SK-N-SH (cell line): ENCODE measurements around the gene LINGO3. TPM values are rescaled to one million over a fixed set of nuclear protein-coding genes. Genes with fewer than 3 reads are reported as not detected.
A peak's percentile ranks its signal among the peaks of the same experiment; 100 is the strongest.

Experiments
- CTCF ChIA-PET: fragments of 300-600, 350-600 bp; formaldehyde crosslinking; extraction: SDS; loops from one replicate; lab custom pipeline; 2021; lab: Yijun Ruan, JAX
- POLR2A ChIA-PET: fragments of 350-600 bp; sonication (Branson Sonifier 250); formaldehyde crosslinking; extraction: SDS; loops from one replicate; lab custom pipeline; 2020; ENCODE audit warnings: antibody characterized with exemption, inconsistent platforms; lab: Yijun Ruan, JAX
- DNase-seq: peaks from one replicate; pipeline ENCODE4 v3.0.0; 2012
- H2AFZ ChIP-seq: fragments of 200-600 bp; sonication (generic); 2 replicates; pipeline ENCODE4 v1.8.1; 2016; ENCODE audit warnings: antibody characterized with exemption, mild to moderate bottlenecking, low read depth
- H3F3A ChIP-seq: fragments of 200-600 bp; sonication (generic); replicated peaks from 2 replicates; pipeline ENCODE3; 2016; ENCODE audit warnings: antibody characterized with exemption, mild to moderate bottlenecking; ENCODE audit not compliant: insufficient read depth
- H3K27ac ChIP-seq, 2 experiments: fragments of 200-500 bp in 1 of 2; fragments of 200-600 bp in 1 of 2; sonication (Bioruptor generic) in 1 of 2; sonication (generic), shearing (Covaris generic) in 1 of 2; 2 replicates each; pipeline versions ENCODE4 v1.5.1 to v1.6.1; 2014 to 2016; ENCODE audit warnings: low read depth in 2 of 2, inconsistent platforms in 1 of 2, low read length in 1 of 2, mild to moderate bottlenecking in 1 of 2, mixed read lengths in 1 of 2
- H3K27me3 ChIP-seq: fragments of 200-600 bp; sonication (generic), shearing (Covaris generic); 2 replicates; pipeline ENCODE4 v1.6.1; 2016; ENCODE audit warnings: mixed run types; ENCODE audit not compliant: insufficient read depth
- H3K36me3 ChIP-seq, 2 experiments: fragments of 200-500 bp in 1 of 2; fragments of 200-600 bp in 1 of 2; sonication (Bioruptor generic) in 1 of 2; sonication (generic) in 1 of 2; replicated peaks in 1 of 2; 2 replicates each; pipeline versions ENCODE3 to v1.5.1; 2014 to 2016; ENCODE audit warnings: low read length in 1 of 2, mild to moderate bottlenecking in 1 of 2; ENCODE audit not compliant: insufficient read depth in 2 of 2, control insufficient read depth in 1 of 2
- H3K4me1 ChIP-seq, 2 experiments: fragments of 200-500 bp in 1 of 2; fragments of 200-600 bp in 1 of 2; sonication (Bioruptor generic) in 1 of 2; sonication (generic), shearing (Covaris generic) in 1 of 2; 2 replicates each; pipeline versions ENCODE4 v1.5.1 to v1.6.1; 2014 to 2016; ENCODE audit warnings: low read depth in 1 of 2, low read length in 1 of 2, mixed run types in 1 of 2; ENCODE audit not compliant: insufficient read depth in 2 of 2, control insufficient read depth in 1 of 2
- H3K4me2 ChIP-seq: fragments of 200-600 bp; sonication (generic), shearing (Covaris generic); 2 replicates; pipeline ENCODE4 v1.6.1; 2017; ENCODE audit warnings: mixed run types
- H3K4me3 ChIP-seq, 2 experiments: fragments of 200-500 bp in 1 of 2; fragments of 200-600 bp in 1 of 2; sonication (Bioruptor generic) in 1 of 2; sonication (generic), shearing (Covaris generic) in 1 of 2; 2 replicates each; pipeline versions ENCODE4 v1.5.1 to v1.8.1; 2014 to 2016; ENCODE audit warnings: low read depth in 2 of 2, inconsistent platforms in 1 of 2, low read length in 1 of 2, mild to moderate bottlenecking in 1 of 2, mixed read lengths in 1 of 2, moderate library complexity in 1 of 2
- H3K79me2 ChIP-seq: fragments of 200-600 bp; sonication (generic); 2 replicates; pipeline ENCODE4 v1.8.1; 2017; ENCODE audit warnings: mild to moderate bottlenecking; ENCODE audit not compliant: insufficient read depth
- H3K9ac ChIP-seq: fragments of 200-600 bp; sonication (generic); 2 replicates; pipeline ENCODE4 v1.6.1; 2017; ENCODE audit warnings: mixed run types
- H3K9me2 ChIP-seq: fragments of 200-600 bp; sonication (generic); 2 replicates; pipeline ENCODE4 v1.6.1; 2017; ENCODE audit warnings: mixed run types
- H3K9me3 ChIP-seq: fragments of 200-600 bp; sonication (generic); 2 replicates; pipeline ENCODE4 v1.6.1; 2017; ENCODE audit warnings: mixed run types, mild to moderate bottlenecking, moderate library complexity
- H4K20me1 ChIP-seq: fragments of 200-600 bp; sonication (generic); 2 replicates; pipeline ENCODE4 v1.6.1; 2017; ENCODE audit warnings: mild to moderate bottlenecking, mixed run types; ENCODE audit not compliant: insufficient read depth
- ELF1 ChIP-seq: IDR thresholded peaks from 2 replicates; pipeline ENCODE4 v1.4.0; 2012
- FOXJ3 ChIP-seq: sonication (generic); formaldehyde crosslinking; IDR thresholded peaks from 2 replicates; pipeline ENCODE4 v1.5.1; 2020; ENCODE audit warnings: mild to moderate bottlenecking, missing genetic modification reagents
- FOXM1 ChIP-seq: IDR thresholded peaks from 2 replicates; pipeline ENCODE4 v1.4.0; 2012; ENCODE audit warnings: low read depth, mild to moderate bottlenecking
- GABPA ChIP-seq: IDR thresholded peaks from 2 replicates; pipeline ENCODE4 v1.4.0; 2012; ENCODE audit warnings: low read depth, mild to moderate bottlenecking
- GATA2 ChIP-seq: sonication (generic); formaldehyde crosslinking; IDR thresholded peaks from 2 replicates; pipeline ENCODE4 v1.5.0; 2020; ENCODE audit warnings: mild to moderate bottlenecking, missing genetic modification reagents
- JUND ChIP-seq: IDR thresholded peaks from 2 replicates; pipeline ENCODE4 v1.4.0; 2012
- MAX ChIP-seq: IDR thresholded peaks from 2 replicates; pipeline ENCODE4 v1.4.0; 2012; ENCODE audit warnings: low read depth
- RAD21 ChIP-seq: IDR thresholded peaks from 2 replicates; pipeline ENCODE4 v1.6.1; 2012; ENCODE audit warnings: mild to moderate bottlenecking, low read length
- RCOR1 ChIP-seq: fragments of 150-350 bp; IDR thresholded peaks from 2 replicates; pipeline ENCODE4 v1.6.1; 2017; ENCODE audit warnings: antibody characterized with exemption, low read length
- SIN3A ChIP-seq: IDR thresholded peaks from 2 replicates; pipeline ENCODE4 v1.6.1; 2012; ENCODE audit warnings: low read depth, mild to moderate bottlenecking, low read length, moderate library complexity, borderline replicate concordance
- SMC3 ChIP-seq: IDR thresholded peaks from 2 replicates; pipeline ENCODE4 v1.6.1; 2012; ENCODE audit warnings: low read depth, low read length, improper control_type of control experiment
- TCF12 ChIP-seq: IDR thresholded peaks from 2 replicates; pipeline ENCODE4 v1.4.0; 2012
- TEAD4 ChIP-seq: IDR thresholded peaks from 2 replicates; pipeline ENCODE4 v1.4.0; 2012; ENCODE audit warnings: mild to moderate bottlenecking, borderline replicate concordance; ENCODE audit not compliant: insufficient read depth
- YY1 ChIP-seq: IDR thresholded peaks from 2 replicates; pipeline ENCODE4 v1.4.0; 2012; ENCODE audit warnings: low read depth, mild to moderate bottlenecking
- WGBS: methylation state at CpG from one replicate; pipeline ENCODE4 v1.1.6; 2017; ENCODE audit warnings: low lambda C conversion rate; 5-methylcytosine and 5-hydroxymethylcytosine counted together
- polyA plus RNA-seq, 3 experiments: library from polyadenylated mRNA; depleted of rRNA; stranded (reverse); fragments of >200 nt; gene quantifications; 2 replicates each; pipeline ENCODE4 v1.2.3, GENCODE V29; 2012
- TF ChIP-seq, protein P1 (sequence below): IDR thresholded peaks from 2 replicates; pipeline ENCODE4 v1.6.1; 2012; ENCODE audit warnings: mild to moderate bottlenecking, low read depth, low read length, moderate library complexity

Gene LINGO3
- polyA plus RNA-seq, 1 of the 3 experiments (the other 2 are of a cell fraction), result not detected

- TF ChIP-seq MAX, result no peak
- no peak for TF ChIP-seq JUND
- TF ChIP-seq RAD21, result no peak
- no peak for TF ChIP-seq GABPA
- no peak for TF ChIP-seq RCOR1
- no peak for TF ChIP-seq FOXJ3 (CRISPR knock-in tag)
- no peak for TF ChIP-seq SIN3A
- no peak for TF ChIP-seq ELF1
- no peak for TF ChIP-seq SMC3
Observed at GRCh38 chr19:2338055-2338615, 30.2 kb upstream of the LINGO3 start (continued).

DNA sequence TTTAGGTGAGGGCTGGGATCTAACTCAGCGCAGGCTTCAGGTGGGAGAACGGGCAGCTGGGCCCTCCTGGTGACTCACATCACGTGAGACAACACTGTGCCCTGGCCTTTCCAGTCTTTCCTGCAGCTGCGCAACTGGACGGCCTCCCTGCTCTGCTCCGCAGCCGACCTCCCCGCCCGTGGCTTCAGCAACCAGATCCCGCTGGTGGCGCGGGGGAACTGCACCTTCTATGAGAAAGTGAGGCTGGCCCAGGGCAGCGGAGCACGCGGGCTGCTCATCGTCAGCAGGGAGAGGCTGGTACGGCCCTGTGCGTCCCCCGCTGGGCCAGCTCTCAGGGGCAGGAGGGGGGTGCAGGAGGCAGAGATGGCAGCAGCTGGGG, 29.4 kb upstream of the LINGO3 start:
- no peak overlapping the region for H3K9ac ChIP-seq
- H3K27me3 ChIP-seq, result no peaks in the 10 kb centered on the region
- H3K36me3 ChIP-seq, result peaks cover 0 to 12% of the 10 kb centered on the region in 2 experiments
- H3K9me3 ChIP-seq, result no peaks in the 10 kb centered on the region
- H3K4me3 ChIP-seq, result no peak overlapping the region
- H3F3A ChIP-seq, result peaks cover 18% of the 10 kb centered on the region
- peaks cover 0 to under 1% of the 10 kb centered on the region in 2 experiments; a peak in 1 of 4 replicates for H3K4me1 ChIP-seq
- CTCF ChIA-PET, result interaction anchor here (2.4 kb wide), 1 partner anchor 21 kb away, joined by 12 read pairs; no protein-coding TSS in a partner anchor
- no peak overlapping the region for H2AFZ ChIP-seq
- no peak overlapping the region for H3K4me2 ChIP-seq
- peak; percentile 69 for DNase-seq
- peaks cover 14% of the 10 kb centered on the region for H4K20me1 ChIP-seq
- no peaks in the 10 kb centered on the region for H3K9me2 ChIP-seq
- POLR2A ChIA-PET, result no interaction called here
- peaks cover 36% of the 10 kb centered on the region for H3K79me2 ChIP-seq
- TF ChIP-seq TEAD4, result no peak
- no peak for TF ChIP-seq GATA2
- TF ChIP-seq TCF12, result no peak
- TF ChIP-seq, protein P1, sequence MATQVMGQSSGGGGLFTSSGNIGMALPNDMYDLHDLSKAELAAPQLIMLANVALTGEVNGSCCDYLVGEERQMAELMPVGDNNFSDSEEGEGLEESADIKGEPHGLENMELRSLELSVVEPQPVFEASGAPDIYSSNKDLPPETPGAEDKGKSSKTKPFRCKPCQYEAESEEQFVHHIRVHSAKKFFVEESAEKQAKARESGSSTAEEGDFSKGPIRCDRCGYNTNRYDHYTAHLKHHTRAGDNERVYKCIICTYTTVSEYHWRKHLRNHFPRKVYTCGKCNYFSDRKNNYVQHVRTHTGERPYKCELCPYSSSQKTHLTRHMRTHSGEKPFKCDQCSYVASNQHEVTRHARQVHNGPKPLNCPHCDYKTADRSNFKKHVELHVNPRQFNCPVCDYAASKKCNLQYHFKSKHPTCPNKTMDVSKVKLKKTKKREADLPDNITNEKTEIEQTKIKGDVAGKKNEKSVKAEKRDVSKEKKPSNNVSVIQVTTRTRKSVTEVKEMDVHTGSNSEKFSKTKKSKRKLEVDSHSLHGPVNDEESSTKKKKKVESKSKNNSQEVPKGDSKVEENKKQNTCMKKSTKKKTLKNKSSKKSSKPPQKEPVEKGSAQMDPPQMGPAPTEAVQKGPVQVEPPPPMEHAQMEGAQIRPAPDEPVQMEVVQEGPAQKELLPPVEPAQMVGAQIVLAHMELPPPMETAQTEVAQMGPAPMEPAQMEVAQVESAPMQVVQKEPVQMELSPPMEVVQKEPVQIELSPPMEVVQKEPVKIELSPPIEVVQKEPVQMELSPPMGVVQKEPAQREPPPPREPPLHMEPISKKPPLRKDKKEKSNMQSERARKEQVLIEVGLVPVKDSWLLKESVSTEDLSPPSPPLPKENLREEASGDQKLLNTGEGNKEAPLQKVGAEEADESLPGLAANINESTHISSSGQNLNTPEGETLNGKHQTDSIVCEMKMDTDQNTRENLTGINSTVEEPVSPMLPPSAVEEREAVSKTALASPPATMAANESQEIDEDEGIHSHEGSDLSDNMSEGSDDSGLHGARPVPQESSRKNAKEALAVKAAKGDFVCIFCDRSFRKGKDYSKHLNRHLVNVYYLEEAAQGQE, result no peak
- TF ChIP-seq YY1, result no peak
- no peak for TF ChIP-seq FOXM1
- 95% methylated on average over 15 of the region's 19 CpGs for WGBS
- H3K27ac ChIP-seq, result no peak overlapping the region
